NB4 (cell line): ENCODE data around the gene KIDINS220.

Experiments used
- DNase-seq: peaks from one replicate; pipeline ENCODE4 v3.0.0; 2010; ENCODE audit warnings: low read depth
- H3K4me3 ChIP-seq: one replicate; pipeline ENCODE4 v1.5.1; 2011; ENCODE audit warnings: mild to moderate bottlenecking, low read depth, low read length, moderate library complexity
- MYC ChIP-seq: IDR thresholded peaks from 2 replicates; pipeline ENCODE4 v1.6.1; 2011; ENCODE audit warnings: low read depth, low read length
- POLR2A ChIP-seq: IDR thresholded peaks from 2 replicates; pipeline ENCODE4 v1.6.1; 2011; ENCODE audit warnings: mild to moderate bottlenecking; ENCODE audit not compliant: insufficient read length; ENCODE audit errors: extremely low read depth
- TF ChIP-seq, protein P1 (sequence below): IDR thresholded peaks from 2 replicates; pipeline ENCODE4 v1.6.1; 2011; ENCODE audit warnings: low read depth, low read length
- TF ChIP-seq, protein P2 (sequence below): IDR thresholded peaks from one replicate; pipeline ENCODE4 v1.5.1; 2012; ENCODE audit warnings: low read depth, low read length

The KIDINS220 gene

DNA sequence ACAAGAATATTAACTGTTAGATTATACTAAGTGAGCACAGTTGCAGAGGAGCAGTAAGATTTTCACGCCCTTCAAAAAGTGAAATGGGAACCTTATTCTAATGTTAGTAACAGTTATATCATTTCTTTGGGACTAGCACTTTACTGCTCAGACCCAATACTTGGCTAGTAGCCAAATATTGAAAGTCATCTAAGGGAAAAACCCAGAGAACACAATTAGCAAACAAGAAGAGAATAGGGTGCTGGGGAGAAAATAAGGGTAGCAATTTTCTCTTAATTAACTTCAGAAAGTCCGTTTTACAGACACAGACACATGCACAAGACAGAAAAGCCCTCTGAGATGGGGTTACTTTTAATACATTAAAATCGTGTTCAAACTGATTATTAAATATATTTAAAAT is 83.8 kb downstream of the KIDINS220 start:
- DNase-seq = no peak

DNA sequence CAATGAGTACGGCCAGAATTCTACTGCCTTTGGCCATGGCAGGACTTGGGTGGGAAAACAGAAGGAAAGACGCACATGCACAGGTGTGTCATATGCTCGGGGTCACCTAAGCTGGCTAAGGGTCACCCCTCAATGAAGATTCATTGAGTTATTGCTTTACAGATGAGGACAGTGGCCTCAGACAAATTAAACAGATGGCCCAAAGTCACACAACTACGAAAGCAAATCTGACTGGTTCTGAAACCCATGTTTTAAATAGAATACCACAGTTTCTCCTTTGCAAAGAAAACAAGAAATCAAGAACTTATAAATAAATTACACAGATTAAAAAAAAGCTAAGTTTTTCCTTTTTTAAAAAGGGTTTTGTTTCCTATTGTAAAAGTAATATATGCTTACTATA is 85.0 kb downstream of the KIDINS220 start:
- H3K4me3 ChIP-seq = no peak overlapping the region
- no peak for DNase-seq
- TF ChIP-seq, protein P1, sequence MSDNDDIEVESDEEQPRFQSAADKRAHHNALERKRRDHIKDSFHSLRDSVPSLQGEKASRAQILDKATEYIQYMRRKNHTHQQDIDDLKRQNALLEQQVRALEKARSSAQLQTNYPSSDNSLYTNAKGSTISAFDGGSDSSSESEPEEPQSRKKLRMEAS = no peak
- TF ChIP-seq MYC (no peak), POLR2A (no peak)
- TF ChIP-seq, protein P2, sequence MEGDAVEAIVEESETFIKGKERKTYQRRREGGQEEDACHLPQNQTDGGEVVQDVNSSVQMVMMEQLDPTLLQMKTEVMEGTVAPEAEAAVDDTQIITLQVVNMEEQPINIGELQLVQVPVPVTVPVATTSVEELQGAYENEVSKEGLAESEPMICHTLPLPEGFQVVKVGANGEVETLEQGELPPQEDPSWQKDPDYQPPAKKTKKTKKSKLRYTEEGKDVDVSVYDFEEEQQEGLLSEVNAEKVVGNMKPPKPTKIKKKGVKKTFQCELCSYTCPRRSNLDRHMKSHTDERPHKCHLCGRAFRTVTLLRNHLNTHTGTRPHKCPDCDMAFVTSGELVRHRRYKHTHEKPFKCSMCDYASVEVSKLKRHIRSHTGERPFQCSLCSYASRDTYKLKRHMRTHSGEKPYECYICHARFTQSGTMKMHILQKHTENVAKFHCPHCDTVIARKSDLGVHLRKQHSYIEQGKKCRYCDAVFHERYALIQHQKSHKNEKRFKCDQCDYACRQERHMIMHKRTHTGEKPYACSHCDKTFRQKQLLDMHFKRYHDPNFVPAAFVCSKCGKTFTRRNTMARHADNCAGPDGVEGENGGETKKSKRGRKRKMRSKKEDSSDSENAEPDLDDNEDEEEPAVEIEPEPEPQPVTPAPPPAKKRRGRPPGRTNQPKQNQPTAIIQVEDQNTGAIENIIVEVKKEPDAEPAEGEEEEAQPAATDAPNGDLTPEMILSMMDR = no peak

More for the DNA sequence above, 83.8 kb downstream of the KIDINS220 start:
- TF ChIP-seq POLR2A (no peak), MYC (no peak)
- TF ChIP-seq, protein P2 = no peak
- TF ChIP-seq, protein P1 = no peak
- no peak overlapping the region for H3K4me3 ChIP-seq

DNA sequence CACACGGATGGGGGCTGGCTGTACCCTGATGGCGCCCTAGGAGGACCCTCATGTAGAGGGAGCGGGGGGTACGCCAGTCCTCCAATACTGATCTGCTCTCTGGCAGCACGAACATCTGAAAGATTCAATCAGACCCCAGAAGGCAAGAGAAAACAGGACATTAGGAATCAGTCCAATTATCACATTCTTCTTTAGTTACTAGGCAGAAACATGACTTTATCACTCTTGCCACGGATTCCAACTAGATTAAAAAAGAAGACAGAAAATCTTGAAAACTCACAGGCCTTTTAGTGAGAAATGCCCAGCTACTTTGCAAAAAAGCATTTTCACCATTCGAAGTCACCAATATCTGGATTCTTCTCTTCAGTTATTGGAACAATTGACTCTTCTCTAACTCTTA is 87.2 kb downstream of the KIDINS220 start:
- no peak for DNase-seq
- TF ChIP-seq POLR2A (no peak), MYC (no peak)
- TF ChIP-seq, protein P2 = no peak
- TF ChIP-seq, protein P1 = no peak
- no peak overlapping the region for H3K4me3 ChIP-seq

DNA sequence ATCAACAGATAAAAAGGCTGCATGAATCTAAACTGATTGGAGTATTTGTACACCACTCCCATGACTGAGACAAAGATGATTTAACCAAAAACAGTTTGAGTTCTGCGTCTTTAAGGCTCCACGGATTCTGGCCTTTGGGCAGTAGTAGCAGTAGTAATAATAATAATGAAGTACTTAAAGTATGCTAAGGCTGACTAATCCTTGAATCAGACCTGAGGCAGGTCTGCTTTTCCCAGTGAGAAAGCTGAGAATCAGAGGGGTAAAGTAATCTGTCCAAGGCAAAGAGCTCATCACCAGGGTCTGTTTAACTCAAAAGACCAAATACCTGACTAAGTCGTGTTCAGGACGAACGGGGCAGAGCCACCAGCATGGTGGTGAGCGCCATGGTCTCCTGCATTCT is 94.2 kb downstream of the KIDINS220 start:
- no peak for TF ChIP-seq POLR2A
- no peak for TF ChIP-seq MYC
- TF ChIP-seq, protein P2 = no peak
- TF ChIP-seq, protein P1 = no peak
- no peak for DNase-seq
- H3K4me3 ChIP-seq = no peak overlapping the region

DNA sequence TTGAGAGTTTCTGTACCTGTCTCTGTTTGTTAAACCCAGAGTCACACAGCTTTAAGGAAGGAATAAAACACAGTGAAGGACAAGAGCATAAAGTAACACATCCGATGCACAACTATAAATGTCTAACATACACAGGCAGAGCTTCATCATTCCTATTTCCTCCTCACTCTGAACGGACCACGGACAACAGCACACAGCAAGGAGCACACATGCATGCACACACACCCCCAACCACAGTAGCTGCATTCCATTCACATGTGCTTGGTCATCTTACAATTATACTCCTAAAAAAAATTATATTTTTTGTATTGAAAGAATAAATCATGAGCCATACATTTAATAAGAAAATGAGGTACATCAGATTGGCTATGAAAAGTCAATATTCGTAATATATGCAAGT is 97.3 kb downstream of the KIDINS220 start:
- TF ChIP-seq, protein P1 = no peak
- TF ChIP-seq POLR2A = no peak
- TF ChIP-seq MYC = no peak
- TF ChIP-seq, protein P2 = no peak
- no peak for DNase-seq
- no peak overlapping the region for H3K4me3 ChIP-seq
